Measurements from ENCODE around the gene TTC23L.
"Not testable (repeated sequence)": the region's sequence is repeated elsewhere in the genome, so short reads cannot be mapped to it uniquely, and the experiment has no call there.

TTC23L gene, protein sequence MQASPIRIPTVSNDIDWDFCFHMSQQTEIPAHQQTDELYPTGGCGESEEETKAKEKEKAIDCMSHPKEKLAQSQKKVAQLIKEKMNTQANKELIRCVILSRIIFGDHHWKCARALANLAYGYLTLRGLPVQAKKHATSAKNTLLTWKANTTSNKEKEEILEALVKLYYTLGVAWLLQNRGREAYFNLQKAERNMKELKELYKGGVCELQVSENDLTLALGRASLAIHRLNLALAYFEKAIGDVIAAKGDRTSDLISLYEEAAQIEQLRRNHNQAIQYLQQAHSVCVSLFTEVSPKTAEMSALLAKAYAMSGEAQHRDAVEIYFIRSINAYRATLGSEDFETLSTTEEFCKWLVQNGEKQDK

DNA sequence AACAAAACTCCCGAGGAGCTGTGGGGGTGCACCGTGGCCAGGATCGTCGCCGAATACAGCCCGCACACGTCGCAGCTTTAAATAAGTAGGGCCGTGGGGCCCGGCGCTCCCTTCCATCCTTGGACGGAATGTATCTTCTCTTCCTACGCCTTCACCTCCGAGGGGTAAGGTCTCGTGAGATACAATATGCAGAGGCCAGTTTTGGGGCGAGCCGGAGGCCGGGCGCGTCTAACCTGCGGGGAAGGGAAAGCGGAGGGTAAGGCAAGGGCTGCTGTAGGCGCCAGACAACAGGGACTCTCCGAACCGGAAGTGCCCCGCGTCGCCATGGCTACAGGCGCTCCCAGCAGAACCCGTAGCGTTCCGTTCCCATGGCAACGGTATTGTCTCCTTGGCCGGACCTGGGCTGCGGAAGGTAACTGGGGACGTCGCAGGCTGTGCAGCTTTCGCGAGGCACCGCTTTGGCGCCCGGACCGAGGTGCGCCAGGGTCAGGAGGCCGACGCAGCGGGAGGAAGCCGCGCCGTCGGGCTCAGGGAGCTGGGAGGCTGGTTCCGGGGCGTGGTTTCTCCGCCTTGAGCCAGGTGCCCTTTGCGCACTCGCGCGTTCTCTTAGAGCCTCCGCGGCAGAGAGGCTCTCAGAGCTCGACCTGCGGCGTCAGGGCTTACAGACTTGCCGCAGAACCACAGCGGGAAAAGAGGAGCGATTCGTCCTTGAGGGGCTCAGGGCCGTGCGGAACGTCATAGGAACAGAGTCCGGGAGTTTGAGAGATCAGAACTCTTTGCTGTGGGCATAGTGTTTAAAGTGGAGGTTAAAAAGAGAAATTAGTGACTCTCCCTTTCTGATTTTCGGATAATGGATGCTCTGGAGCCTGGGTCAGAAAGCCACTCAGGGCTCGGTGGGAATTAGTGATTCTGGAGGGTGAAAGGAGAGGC lies at the start of gene TTC23L:
Gene TTC23L (plus strand): TSS at position 380 of the 930 bp plus-strand sequence. CDS start 1,508 bp downstream, outside the sequence.
- peak; percentile 95 for DNase-seq

DNA sequence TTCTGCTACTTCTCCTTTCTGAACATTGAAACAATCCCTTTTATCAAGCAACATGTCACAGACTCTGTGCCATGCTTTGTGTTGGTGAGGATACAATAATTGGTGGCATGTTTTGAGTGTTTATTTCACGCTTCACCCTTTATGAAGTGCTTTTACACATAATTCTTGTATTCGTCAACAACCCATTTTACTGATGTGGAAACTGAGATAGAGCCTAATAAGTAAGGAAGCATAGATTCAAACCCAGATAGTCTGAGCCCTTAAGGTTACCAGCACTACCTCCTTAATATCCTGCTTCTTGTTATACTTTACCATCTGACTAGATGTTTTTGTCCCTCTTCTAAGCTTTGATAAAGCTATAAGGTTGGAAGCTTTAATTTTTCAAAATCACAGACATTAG lies 49.3 kb upstream of the TTC23L start:
- no peak for DNase-seq

DNA sequence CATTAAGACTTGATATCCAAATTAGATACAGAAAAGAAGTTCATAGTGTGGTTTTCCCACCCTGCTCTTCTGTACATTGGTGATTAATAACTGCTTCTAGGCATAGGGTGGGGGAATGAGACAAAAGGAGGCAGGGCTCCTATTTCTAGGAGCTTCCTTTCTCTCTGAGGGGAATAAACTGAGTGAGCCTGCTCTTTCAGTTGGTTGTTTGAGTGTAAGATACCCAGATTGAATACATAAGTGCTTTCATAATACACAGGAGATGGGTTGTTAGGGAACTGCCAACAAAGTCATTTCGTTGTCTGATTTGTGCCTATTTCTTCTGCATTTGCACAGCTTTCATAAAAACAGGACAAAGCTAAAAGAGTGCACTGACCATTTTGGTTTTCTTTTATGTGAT lies 48.9 kb upstream of the TTC23L start:
- DNase-seq, result no peak

DNA sequence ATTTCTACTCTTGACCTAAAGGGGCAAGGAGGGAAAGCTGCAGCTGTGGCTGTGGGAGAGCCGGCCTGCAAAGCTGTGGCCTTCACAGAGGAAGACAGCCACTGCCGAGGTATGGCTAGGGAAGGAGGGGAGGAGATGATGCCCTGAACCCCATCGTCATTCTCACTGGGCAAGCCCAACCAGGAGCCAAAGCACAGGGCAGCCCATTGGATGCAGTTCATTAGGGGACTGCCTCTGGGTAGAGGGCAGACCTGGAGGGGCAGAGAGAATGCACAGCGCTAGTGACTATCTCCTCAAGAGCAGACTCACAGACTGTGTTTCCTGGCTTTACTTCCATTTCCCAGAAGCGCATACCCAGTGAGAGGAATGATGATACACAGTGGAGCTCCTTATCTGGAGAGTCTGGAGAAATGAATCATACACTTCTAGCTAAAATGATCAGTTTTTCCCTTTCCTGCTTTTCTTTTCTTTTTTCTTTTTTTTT lies 47.2 kb upstream of the TTC23L start:
- DNase-seq, result no peak

DNA sequence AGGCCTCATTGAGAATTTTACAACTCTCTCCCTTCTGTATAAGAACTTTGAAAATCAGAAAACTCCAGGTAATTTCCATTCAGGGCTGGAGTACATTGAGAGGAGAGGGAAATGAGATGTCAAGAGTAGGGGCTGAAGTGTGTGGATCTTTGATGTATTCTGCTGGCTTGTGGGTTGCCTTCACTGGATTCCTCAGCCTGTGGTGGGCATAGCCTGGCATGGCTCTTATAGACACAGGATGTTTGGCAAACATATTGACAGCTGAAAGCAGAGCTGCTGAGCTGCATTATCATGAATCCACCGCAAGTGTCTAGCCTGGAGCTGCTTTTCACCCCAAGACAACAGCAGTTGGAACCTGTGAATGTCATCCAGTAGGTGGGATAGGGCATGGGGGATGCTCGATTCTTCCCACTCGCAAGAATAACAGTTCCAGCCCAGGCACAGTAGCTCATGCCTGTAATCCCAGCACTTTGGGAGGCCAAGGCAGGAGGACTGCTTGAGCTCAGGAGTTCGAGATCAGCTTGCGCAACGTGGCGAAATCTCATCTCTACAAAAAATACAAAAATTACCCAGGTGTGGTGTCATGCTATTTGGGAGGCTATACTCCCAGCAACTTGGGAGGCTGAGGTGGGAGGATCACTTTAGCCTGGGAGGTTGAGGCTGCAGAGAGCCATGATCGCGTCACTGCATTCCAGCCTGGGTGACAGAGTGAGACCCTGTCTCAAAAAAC lies 36.0 kb upstream of the TTC23L start:
- no peak for DNase-seq

DNA sequence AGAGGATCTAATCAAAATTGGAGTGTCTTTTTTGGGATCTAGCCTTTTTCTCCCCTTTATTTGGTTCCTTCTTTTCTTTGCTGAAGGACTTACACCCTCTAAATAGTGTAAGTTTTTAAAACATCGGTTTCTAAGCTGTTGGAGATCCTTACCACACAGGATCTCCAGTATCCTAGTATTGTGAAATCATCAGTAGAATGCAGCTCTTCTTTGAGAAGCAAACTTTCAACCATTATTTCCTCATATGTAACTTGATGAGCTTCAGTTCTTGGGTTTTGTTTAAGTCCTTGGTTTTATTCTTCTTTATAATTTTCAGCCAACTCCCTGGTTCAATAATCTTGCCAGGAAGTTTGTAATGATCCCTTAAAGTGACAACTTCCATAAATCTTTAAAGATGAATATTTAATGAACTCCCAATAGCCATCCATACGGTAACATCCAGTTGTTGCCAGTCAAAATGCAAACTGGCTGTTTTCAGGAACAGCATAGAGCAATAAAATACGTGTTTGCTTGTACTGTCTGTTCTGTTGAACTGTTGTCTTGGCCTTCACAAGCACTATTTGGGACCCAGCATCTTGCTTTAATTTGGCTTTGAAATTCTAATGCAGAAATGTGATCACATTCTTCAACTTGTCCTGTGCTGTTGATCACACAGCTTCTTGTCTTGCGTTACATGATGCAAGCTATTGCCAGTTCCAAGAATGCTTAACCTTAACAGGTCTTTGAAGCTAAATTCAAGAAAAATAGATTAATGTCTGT lies 34.8 kb upstream of the TTC23L start:
- DNase-seq, result no peak

DNA sequence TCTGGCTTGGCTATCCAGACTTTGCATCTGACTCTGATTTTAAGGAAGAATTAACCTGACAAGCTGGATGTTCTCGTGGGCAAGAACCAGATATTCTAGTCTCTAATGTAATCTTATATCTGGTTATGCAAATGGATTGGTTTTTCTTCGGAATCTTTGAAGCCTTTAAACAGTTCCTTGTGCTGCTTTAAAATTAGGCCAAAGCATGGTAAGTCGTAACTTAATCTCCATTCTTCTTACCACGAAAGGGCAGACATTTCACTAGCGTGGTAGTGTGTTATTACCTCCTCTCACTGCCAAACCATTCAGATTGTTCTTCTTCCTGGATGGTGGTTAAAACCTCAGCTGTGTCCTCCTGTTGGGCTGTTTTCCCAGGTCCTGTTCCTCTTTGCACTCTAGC lies 34.1 kb upstream of the TTC23L start:
- no peak for DNase-seq

DNA sequence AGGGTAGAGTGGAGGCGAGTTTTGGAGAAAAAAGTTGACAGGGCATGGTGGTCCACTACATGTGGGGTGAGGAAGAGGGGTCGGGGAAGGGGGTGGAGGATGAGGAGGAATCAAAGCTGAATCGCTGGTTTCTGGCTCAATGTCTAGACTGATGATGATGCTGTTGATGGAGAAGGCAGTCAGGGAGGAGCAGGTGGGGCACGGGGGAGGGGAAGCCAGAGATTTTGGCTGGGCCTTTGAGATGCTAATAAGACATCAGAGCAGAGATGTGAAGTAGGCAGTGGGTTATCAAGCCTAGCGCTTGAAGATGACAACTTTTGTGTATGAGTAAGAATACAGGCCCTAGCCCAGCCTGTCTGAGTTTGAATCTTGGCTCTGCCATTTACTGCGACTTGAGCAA lies 32.4 kb upstream of the TTC23L start:
- DNase-seq, result no peak

DNA sequence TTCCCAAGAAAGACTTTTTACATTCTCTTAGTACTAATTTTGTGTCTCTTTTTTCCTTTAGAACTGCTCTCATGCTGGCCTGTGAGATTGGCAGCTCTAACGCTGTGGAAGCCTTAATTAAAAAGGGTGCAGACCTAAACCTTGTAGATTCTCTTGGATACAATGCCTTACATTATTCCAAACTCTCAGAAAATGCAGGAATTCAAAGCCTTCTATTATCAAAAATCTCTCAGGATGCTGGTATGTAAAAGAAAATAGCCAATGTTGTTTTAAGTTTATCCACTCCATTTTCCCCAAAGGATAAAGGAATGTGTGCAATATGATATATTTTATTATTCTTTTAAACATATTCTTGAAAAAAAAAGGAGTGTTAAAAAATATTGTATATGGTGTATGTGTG lies 27.3 kb upstream of the TTC23L start:
- DNase-seq, result no peak

DNA sequence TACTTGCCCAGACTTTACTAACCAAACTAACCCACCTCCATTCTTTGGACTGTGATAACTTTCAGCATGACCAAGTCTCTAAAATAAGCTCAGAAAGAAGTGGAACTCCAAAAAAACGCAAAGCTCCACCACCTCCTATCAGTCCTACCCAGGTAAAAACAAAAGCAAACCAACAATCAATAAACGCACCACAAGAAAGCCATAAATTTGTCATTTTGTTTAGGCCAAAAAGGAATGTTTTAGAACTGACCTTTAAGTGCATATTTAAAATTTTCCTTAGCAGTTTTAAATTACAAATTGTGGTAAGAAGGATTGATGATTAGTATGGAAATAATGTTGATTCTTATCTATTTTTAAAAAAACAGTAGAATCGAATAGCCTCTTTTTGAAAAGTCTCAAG lies 25.5 kb upstream of the TTC23L start:
- DNase-seq, result no peak

DNA sequence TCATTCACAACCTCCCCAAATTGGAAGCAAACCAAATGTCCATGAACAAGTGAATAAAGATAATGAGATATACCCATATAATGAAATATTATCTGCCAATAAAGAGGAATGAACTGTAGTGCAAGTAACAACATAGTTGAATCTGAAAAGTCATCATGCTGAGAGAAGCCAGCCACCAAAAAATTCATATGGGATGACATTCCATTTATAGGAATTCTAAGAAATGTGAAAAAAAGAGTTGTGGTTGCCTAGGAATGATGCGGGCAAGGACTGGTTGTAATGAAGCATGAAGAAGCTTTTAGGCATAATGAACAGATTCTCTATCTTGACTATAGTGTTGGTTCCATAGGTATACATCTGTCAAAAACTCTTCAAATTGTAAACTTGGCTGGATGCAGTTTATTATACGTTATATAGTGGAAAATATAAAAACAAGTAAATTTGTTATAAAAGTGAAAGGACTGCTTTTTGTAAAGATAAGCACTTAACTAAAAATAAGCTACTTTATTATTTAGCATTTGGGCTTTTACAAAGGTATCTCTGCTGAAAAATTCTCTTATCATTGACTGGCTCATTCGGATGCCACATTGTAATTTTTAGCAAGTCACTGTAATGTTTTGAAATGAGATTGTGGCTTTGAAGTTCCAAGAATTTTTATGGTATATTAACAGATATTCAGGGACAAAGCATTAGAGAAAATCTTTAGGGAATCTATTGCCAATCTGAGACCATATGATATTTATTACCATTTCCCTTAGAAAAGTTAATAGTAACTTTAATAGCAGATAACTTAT lies 21.2 kb upstream of the TTC23L start:
- no peak for DNase-seq

DNA sequence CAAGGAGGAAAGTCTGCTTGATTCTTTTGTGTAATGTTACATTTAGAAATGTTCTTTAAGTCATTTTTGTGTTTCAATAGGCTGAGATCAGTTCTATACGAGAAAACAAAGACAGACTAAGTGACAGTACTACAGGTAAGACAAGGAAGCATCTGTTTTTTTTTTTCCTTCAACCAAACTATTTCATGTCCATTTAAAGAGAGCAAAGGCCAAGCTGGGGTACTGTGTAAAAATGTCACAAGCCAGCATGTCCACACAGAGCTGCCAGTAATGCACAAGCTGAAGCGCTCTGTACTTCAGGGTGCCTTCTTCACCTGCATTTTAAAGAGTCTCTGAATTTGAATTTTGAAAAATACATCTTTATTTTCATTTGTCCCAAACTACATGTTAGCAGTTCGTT lies 20.2 kb upstream of the TTC23L start:
- DNase-seq, result no peak

DNA sequence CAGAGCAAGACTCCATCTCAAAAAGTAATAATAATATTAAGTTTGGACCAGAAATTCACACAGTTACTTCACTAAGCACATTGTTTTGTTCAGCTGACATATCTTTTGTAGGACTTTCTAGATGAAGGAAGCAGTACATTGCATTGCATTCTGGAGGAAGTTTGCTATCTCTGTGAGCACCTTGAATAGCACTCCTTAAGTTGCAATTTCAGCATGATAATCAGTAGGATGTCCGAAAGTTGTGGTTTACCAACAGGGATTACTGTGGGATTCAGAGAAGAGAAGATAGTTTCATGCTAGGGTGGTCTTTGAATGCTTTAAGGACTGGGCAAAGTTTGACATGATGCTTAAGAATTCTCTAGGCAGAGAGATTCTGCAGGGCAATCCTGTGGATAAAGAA lies 18.4 kb upstream of the TTC23L start:
- DNase-seq, result no peak

DNA sequence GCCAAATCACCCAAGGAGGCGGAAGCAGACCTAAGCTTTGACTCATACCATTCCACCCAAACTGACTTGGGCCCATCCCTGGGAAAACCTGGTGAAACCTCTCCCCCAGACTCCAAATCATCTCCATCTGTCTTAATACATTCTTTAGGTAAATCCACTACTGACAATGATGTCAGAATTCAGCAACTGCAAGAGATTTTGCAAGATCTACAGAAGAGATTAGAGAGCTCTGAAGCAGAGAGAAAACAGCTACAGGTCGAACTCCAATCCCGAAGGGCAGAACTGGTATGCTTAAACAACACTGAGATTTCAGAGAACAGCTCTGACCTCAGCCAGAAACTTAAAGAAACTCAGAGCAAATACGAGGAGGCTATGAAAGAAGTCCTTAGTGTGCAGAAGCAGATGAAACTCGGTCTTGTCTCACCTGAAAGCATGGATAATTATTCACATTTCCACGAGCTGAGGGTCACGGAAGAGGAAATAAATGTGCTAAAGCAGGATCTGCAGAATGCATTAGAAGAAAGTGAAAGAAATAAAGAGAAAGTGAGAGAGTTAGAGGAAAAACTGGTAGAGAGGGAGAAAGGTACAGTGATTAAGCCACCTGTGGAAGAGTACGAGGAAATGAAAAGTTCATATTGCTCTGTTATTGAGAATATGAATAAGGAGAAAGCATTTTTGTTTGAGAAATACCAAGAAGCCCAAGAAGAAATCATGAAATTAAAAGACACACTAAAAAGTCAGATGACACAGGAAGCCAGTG lies 15.8 kb upstream of the TTC23L start:
- DNase-seq, result no peak

DNA sequence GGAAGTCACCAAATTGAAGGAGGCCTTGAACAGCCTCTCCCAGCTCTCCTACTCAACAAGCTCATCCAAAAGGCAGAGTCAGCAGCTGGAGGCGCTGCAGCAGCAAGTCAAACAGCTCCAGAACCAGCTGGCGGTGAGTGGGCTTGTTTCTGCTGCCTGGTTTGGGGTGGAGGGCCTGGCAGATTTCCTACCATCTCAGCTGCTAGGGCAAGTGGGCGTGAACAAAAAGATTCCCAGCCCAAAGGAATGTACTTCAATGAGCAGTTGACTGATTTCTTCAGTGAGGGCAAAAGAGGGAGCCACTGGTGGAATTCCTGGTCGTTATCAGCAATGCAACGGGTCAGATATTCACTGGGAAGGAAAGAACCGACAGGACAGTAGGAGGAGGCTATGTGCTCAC lies 12.6 kb upstream of the TTC23L start:
- no peak for DNase-seq

DNA sequence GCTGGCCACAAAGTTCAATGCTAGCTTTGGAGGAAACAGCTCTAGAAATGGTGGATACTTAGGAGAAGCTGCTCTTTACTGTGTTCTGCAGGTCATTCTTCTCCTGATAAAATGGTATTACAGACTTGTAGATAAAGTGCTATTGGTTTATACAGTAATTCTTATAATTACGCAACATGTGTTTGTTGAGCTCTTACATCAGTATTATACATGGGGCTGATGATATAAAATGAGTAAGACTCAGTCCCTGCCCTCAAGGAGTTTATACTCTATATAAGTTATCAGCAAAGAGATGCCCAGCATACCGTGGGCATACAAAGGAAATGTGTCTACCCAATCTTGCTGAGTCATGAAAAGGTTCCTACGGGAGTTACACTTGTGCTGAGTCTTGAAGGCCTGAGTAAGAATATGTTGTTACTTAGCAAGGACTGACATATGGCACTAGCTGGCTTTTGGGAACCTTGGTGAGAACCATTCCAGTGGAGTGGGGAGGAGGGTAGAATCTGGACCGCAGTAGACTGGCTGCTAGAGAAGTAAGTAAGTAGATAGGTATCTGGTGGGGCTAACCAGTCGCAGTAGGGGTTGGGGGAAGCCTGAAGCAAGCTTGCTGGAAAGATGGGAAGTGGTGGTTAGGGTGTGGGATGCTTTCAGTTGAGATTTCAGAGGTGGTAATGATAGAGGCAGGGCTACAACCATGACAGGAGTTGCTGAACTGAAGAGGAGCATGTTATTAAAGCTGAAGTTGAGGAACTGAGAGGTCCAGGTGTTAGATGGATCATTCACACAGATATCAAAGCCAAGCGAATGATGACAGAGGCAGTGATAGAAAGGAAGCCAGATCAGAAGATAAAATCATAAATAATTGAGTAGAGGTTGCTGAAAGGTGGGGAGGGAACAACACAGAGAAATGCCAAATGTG lies 11.1 kb upstream of the TTC23L start:
- DNase-seq, result no peak

DNA sequence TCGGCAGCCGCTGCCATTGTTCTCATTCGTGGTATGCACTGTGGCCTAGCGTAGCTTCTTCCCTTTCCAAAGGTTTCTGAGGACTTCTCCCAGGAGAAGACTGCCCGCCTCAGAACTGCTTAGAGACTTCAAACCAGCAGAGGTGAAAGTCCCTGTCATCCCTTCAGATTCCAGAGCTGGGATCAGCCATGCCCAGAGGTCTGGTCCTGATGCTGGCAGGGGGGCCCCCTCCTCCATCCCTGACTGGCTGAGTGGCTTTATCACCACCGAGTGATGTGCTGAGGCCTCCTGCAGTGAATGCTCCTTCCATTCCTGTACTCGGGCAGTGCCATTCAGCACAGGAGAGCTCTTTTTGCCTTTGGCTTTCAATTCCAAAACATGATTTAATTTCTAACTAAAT lies 8.1 kb upstream of the TTC23L start:
- DNase-seq, result not testable (repeated sequence)

DNA sequence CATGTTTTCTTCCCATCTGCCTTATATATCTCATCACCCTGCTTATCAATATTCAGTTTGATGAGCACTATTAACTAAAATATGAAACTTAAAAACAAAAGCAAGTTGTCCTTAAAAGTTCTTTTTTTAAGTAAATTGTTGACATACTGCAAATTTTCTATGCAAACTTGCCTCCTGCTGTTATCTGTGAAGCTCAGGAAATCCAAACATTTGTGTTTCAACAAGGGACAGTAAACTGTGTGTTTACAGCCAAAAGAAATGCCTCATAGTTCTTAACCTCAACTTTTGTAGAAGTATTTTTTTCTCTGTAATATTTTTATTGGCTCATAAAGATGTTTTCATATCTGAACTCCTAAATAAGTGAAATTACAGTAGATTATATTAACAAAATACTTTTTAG lies 7.7 kb upstream of the TTC23L start:
- DNase-seq, result no peak

DNA sequence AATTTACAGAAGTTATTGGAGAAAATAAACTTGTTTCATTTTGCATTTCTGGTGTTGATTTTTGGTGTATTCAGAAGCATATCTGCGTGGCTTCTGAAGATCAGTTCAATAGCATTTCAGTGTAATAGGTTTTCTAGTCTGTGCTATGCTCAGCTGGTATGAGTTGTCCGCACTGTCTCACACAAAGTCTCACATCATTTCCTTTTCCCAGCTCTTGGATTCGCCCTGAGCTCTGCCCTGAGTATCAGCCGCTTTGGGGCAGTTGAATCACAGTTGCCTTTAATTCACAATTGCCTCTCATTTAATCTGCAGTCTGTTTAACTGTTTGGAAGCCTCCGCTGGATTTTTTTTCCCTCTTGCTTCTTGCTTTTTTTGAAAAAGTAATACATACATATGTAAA lies 6.4 kb upstream of the TTC23L start:
- no peak for DNase-seq

DNA sequence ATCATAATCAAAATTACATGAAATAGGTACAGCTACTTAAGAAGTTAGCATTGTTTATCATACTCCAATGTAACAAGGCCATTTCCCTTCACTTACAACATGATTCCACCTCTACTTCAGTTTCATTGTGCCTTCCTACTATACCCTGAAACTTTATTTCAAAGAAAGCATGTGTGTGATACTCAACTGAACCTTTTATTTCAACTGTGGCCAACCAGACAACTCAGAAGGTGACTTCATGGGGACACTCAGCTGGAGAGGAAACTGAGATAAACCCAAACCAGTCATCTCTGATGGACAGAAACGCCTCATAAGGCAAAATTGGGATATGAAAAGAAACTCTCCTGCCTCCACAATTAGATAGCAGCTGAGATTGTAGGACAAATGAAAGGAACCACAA lies 5.9 kb upstream of the TTC23L start:
- DNase-seq, result no peak

All from 8988T (cell line).